ENCODE measurements around the gene HSPB1. TPM values are rescaled to one million over a fixed set of nuclear protein-coding genes. Genes with fewer than 3 reads are reported as not detected.
A peak's percentile ranks its signal among the peaks of the same experiment; 100 is the strongest.
"Not testable (repeated sequence)": the region's sequence is repeated elsewhere in the genome, so short reads cannot be mapped to it uniquely, and the experiment has no call there.

HSPB1 gene
- total RNA-seq, 1 donor: 72.7 TPM

GRCh38 chr7:76267894-76268183, 34.6 kb upstream of the HSPB1 start:
- H3K79me2 ChIP-seq (ENCODE audit: insufficient read depth, low read length): no peaks in the 10 kb centered on the region
- DNase-seq (ENCODE audit: insufficient read length, low spot score, missing footprints): no peak
- no peaks in the 10 kb centered on the region for H3K4me1 ChIP-seq (ENCODE audit: insufficient read depth, low read length)
- H3K4me3 ChIP-seq (ENCODE audit: insufficient read depth, low read length): no peak overlapping the region
- no peak overlapping the region for H3K4me2 ChIP-seq (ENCODE audit: insufficient read depth, low read length)
- no peak overlapping the region for H2AFZ ChIP-seq (ENCODE audit: low read length)
- H3K9me3 ChIP-seq (ENCODE audit: low read depth, low read length): no peaks in the 10 kb centered on the region
- no peak for TF ChIP-seq CTCF (IDR thresholded peaks at IDR 0.05; ENCODE audit: extremely low read depth, low read depth, low read length)
- no peaks in the 10 kb centered on the region for H4K20me1 ChIP-seq (ENCODE audit: insufficient read depth, low read length)
- no peaks in the 10 kb centered on the region for H3K36me3 ChIP-seq (ENCODE audit: insufficient read depth, low read length)
- H3K27ac ChIP-seq (ENCODE audit: low read depth, low read length): no peak overlapping the region
- peaks cover 37% of the 10 kb centered on the region for H3K27me3 ChIP-seq (ENCODE audit: insufficient read depth, low read length)

- H3K27me3 ChIP-seq (ENCODE audit: insufficient read depth, low read length): peaks cover 42% of the 10 kb centered on the region
- TF ChIP-seq CTCF (IDR thresholded peaks at IDR 0.05; ENCODE audit: extremely low read depth, low read depth, low read length): no peak
- peak overlapping the region; percentile 39 for H3K4me2 ChIP-seq (ENCODE audit: insufficient read depth, low read length)
Measured at GRCh38 chr7:76268376-76268775, 34.1 kb upstream of the HSPB1 start.

GRCh38 chr7:76269895-76270294, 32.6 kb upstream of the HSPB1 start:
- peak; percentile 52 for DNase-seq (ENCODE audit: insufficient read length, low spot score, missing footprints)
- H2AFZ ChIP-seq (ENCODE audit: low read length): no peak overlapping the region
- no peaks in the 10 kb centered on the region for H3K9me3 ChIP-seq (ENCODE audit: low read depth, low read length)
- H3K36me3 ChIP-seq (ENCODE audit: insufficient read depth, low read length): no peaks in the 10 kb centered on the region
- no peaks in the 10 kb centered on the region for H4K20me1 ChIP-seq (ENCODE audit: insufficient read depth, low read length)
- H3K4me3 ChIP-seq (ENCODE audit: insufficient read depth, low read length): no peak overlapping the region
- TF ChIP-seq CTCF (IDR thresholded peaks at IDR 0.05; ENCODE audit: extremely low read depth, low read depth, low read length): no peak
- H3K4me1 ChIP-seq (ENCODE audit: insufficient read depth, low read length): no peaks in the 10 kb centered on the region
- H3K27me3 ChIP-seq (ENCODE audit: insufficient read depth, low read length): peaks cover 53% of the 10 kb centered on the region
- H3K4me2 ChIP-seq (ENCODE audit: insufficient read depth, low read length): no peak overlapping the region
- H3K79me2 ChIP-seq (ENCODE audit: insufficient read depth, low read length): no peaks in the 10 kb centered on the region
- H3K27ac ChIP-seq (ENCODE audit: low read depth, low read length): no peak overlapping the region

More at GRCh38 chr7:76268376-76268775, 34.1 kb upstream of the HSPB1 start:
- no peak overlapping the region for H3K4me3 ChIP-seq (ENCODE audit: insufficient read depth, low read length)
- H3K9me3 ChIP-seq (ENCODE audit: low read depth, low read length): no peaks in the 10 kb centered on the region
- H3K27ac ChIP-seq (ENCODE audit: low read depth, low read length): no peak overlapping the region
- no peaks in the 10 kb centered on the region for H4K20me1 ChIP-seq (ENCODE audit: insufficient read depth, low read length)
- H3K79me2 ChIP-seq (ENCODE audit: insufficient read depth, low read length): no peaks in the 10 kb centered on the region
- peak; percentile 29 for DNase-seq (ENCODE audit: insufficient read length, low spot score, missing footprints)
- H2AFZ ChIP-seq (ENCODE audit: low read length): no peak overlapping the region
- H3K36me3 ChIP-seq (ENCODE audit: insufficient read depth, low read length): no peaks in the 10 kb centered on the region
- H3K4me1 ChIP-seq (ENCODE audit: insufficient read depth, low read length): no peaks in the 10 kb centered on the region

DNA sequence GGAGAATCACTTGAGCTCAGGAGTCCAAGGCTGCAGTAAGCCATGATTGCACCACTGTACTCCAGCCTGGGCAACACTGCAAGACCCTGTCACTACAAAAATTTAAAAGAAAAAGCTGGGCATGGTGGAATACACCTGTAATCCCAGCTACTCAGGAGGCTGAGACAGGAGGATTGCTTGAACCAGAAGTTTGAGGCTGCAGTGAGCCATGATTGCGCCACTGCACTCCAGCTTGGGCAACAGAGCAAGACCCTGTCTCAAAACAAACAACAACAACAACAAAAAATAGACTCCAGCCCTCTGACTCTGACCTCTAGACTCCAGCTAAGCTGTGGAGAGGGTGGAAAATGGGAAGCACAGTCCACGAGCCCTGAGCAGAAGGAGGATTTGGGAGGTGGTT, 31.1 kb upstream of the HSPB1 start:
- peaks cover 53% of the 10 kb centered on the region for H3K27me3 ChIP-seq (ENCODE audit: insufficient read depth, low read length)
- not testable (repeated sequence) for H3K36me3 ChIP-seq (ENCODE audit: insufficient read depth, low read length); H3K9me3 ChIP-seq (ENCODE audit: low read depth, low read length); H3K4me2 ChIP-seq (ENCODE audit: insufficient read depth, low read length); DNase-seq (ENCODE audit: insufficient read length, low spot score, missing footprints); H3K4me3 ChIP-seq (ENCODE audit: insufficient read depth, low read length); H3K79me2 ChIP-seq (ENCODE audit: insufficient read depth, low read length); H2AFZ ChIP-seq (ENCODE audit: low read length); H3K4me1 ChIP-seq (ENCODE audit: insufficient read depth, low read length); H4K20me1 ChIP-seq (ENCODE audit: insufficient read depth, low read length); H3K27ac ChIP-seq (ENCODE audit: low read depth, low read length)

DNA sequence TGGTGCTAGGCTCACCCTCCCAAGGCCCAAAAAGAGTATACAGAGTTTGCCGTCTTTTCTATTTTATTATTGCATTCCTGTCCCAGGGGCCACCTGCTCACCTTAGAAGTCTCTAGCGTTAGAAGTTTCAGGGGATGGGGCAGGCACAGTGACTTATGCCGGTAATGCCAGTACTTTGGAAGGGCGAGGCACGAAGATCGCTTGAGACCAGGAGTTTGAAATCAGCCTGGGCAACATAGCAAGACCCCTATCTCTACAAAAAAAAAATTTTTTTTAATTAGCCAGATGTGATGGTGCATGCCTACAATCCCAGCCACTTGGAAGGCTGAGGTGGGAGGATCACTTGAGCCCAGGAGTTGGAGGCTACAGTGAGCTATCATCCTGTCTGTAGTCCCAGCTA, 30.3 kb upstream of the HSPB1 start:
- Histone ChIP-seq H2AFZ (ENCODE audit: low read length) (no peak overlapping the region), H3K4me1 (ENCODE audit: insufficient read depth, low read length) (no peaks in the 10 kb centered on the region), H3K27ac (ENCODE audit: low read depth, low read length) (no peak overlapping the region), H3K79me2 (ENCODE audit: insufficient read depth, low read length) (no peaks in the 10 kb centered on the region), H3K36me3 (ENCODE audit: insufficient read depth, low read length) (no peaks in the 10 kb centered on the region), H3K4me2 (ENCODE audit: insufficient read depth, low read length) (no peak overlapping the region), H3K4me3 (ENCODE audit: insufficient read depth, low read length) (no peak overlapping the region), H3K9me3 (ENCODE audit: low read depth, low read length) (no peaks in the 10 kb centered on the region), H4K20me1 (ENCODE audit: insufficient read depth, low read length) (no peaks in the 10 kb centered on the region), H3K27me3 (ENCODE audit: insufficient read depth, low read length) (peaks cover 53% of the 10 kb centered on the region)
- TF ChIP-seq CTCF (IDR thresholded peaks at IDR 0.05; ENCODE audit: extremely low read depth, low read depth, low read length): no peak
- DNase-seq (ENCODE audit: insufficient read length, low spot score, missing footprints): no peak

Data from osteoblast (primary cell).